ENCODE measurements around the gene CLIC4. TPM values are rescaled to one million over a fixed set of nuclear protein-coding genes. Genes with fewer than 3 reads are reported as not detected.
A peak's percentile ranks its signal among the peaks of the same experiment; 100 is the strongest.

The CLIC4 gene
- total RNA-seq, 1 donor from 2014 or later = 325 TPM

DNA sequence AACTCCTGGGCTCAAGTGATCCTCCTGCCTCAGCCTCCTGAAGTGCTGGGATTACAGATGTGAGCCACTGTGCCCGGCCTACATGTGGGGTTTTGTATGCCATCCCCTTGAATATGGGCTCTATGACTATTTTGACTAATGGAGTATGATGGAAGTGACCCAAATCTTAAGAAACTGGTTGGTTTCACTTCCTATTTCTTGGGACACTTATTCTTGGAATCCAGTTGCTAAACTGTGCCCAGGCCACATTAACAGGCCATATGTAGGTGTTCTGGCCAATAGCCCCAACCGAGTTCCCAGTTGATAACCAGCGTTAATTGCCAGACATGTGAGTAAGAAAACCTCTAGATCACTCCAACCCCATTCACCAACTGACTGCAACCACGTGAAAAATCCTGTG lies 36.3 kb upstream of the CLIC4 start:
- intact Hi-C loops (cut with micrococcal nuclease) = no loop called here
- H3K4me1 ChIP-seq = peaks cover 38% of the 10 kb centered on the region
- H3K27me3 ChIP-seq (ENCODE audit: low read depth) = no peaks in the 10 kb centered on the region
- no peaks in the 10 kb centered on the region for H3K9me3 ChIP-seq (replicated peaks)
- no peak overlapping the region for H3K27ac ChIP-seq (replicated peaks)
- TF ChIP-seq, protein P1, sequence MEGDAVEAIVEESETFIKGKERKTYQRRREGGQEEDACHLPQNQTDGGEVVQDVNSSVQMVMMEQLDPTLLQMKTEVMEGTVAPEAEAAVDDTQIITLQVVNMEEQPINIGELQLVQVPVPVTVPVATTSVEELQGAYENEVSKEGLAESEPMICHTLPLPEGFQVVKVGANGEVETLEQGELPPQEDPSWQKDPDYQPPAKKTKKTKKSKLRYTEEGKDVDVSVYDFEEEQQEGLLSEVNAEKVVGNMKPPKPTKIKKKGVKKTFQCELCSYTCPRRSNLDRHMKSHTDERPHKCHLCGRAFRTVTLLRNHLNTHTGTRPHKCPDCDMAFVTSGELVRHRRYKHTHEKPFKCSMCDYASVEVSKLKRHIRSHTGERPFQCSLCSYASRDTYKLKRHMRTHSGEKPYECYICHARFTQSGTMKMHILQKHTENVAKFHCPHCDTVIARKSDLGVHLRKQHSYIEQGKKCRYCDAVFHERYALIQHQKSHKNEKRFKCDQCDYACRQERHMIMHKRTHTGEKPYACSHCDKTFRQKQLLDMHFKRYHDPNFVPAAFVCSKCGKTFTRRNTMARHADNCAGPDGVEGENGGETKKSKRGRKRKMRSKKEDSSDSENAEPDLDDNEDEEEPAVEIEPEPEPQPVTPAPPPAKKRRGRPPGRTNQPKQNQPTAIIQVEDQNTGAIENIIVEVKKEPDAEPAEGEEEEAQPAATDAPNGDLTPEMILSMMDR (IDR thresholded peaks at IDR 0.05; ENCODE audit: borderline replicate concordance) = no peak
- H3K4me3 ChIP-seq = no peak overlapping the region
- no peaks in the 10 kb centered on the region for H3K36me3 ChIP-seq
- no peak for DNase-seq

DNA sequence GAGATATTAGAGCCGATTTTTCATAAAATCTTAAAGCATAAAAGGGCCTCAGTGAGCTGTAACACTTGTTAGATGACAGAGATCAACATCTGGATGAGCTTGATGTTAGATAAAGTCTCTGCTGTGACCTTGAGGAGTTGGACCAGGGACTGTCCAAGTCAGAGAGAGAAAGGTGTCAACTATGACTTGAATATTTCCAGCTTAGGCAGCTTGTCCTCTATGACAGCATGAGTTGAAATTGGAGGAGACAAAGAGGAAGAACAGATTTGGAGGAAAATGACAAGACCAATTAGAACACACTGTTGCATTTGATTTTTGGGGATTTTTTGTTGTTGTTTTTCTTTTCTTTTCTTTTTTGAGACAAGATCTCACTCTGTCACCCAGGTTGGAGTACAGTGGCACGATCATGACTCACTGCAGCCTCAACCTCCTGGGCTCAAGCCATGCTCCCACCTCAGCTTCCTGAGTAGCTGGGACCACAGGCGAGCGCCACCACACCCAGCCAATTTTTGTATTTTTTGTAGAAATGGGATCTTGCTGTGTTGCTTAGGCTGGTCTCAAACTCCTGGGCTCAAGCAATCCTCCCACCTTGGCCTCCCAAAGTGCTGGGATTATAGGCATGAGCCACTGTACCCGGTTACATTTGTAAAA lies 35.3 kb upstream of the CLIC4 start:
- Histone ChIP-seq H3K9me3 (replicated peaks) (no peaks in the 10 kb centered on the region), H3K36me3 (no peaks in the 10 kb centered on the region), H3K27ac (replicated peaks) (peak overlapping the region; percentile 25), H3K4me3 (no peak overlapping the region), H3K4me1 (peaks cover 28% of the 10 kb centered on the region), H3K27me3 (ENCODE audit: low read depth) (no peaks in the 10 kb centered on the region)
- TF ChIP-seq, protein P1 (IDR thresholded peaks at IDR 0.05; ENCODE audit: borderline replicate concordance) = no peak
- DNase-seq = no peak
- intact Hi-C loops (cut with micrococcal nuclease) = no loop called here

DNA sequence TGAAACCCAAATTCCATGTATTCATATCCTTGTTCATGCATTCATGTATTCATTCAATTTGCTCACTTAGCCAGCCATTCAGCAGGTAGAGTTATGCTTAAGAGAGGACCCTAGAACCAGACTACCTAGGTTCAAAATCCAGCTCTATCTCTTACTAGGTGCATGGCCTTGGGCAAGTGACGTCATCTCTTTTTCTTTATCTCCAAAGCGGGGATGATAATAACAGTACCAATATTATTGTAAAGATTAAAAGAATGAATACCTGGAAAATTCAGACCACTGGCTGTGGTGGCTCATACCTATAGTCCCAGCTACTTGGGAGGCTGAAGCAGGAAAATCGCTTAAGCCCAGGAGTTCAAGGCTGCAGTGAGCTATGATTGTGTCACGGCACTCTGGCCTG lies 33.9 kb upstream of the CLIC4 start:
- Histone ChIP-seq H3K4me1 (peaks cover 15% of the 10 kb centered on the region), H3K27me3 (ENCODE audit: low read depth) (no peaks in the 10 kb centered on the region), H3K9me3 (replicated peaks) (no peaks in the 10 kb centered on the region), H3K27ac (replicated peaks) (no peak overlapping the region), H3K4me3 (no peak overlapping the region), H3K36me3 (no peaks in the 10 kb centered on the region)
- DNase-seq = no peak
- TF ChIP-seq, protein P1 (IDR thresholded peaks at IDR 0.05; ENCODE audit: borderline replicate concordance) = no peak
- intact Hi-C loops (cut with micrococcal nuclease) = no loop called here

DNA sequence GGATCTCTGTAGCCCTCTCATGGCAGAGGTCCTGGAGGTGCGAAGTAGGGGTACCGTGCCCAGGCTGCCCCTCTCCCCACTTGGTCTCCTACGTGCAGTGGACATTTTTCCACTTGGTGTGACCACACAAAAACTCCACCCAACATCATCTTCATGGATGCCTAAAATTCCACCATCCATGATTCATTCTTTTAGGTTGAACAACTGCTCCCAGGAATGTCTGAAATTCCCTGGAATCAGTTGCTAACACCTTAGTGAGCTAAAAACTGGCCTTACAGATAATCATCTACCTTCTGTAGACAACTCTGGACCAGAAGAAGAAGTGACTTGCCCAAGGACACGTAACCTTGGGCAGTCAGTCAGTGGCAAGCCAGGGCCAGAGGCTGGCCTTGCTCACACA lies 32.1 kb upstream of the CLIC4 start:
- Histone ChIP-seq H3K27me3 (ENCODE audit: low read depth) (no peaks in the 10 kb centered on the region), H3K9me3 (replicated peaks) (no peaks in the 10 kb centered on the region), H3K36me3 (no peaks in the 10 kb centered on the region), H3K27ac (replicated peaks) (no peak overlapping the region), H3K4me1 (peaks cover 16% of the 10 kb centered on the region), H3K4me3 (no peak overlapping the region)
- intact Hi-C loops (cut with micrococcal nuclease) = no loop called here
- TF ChIP-seq, protein P1 (IDR thresholded peaks at IDR 0.05; ENCODE audit: borderline replicate concordance) = no peak
- DNase-seq = no peak

DNA sequence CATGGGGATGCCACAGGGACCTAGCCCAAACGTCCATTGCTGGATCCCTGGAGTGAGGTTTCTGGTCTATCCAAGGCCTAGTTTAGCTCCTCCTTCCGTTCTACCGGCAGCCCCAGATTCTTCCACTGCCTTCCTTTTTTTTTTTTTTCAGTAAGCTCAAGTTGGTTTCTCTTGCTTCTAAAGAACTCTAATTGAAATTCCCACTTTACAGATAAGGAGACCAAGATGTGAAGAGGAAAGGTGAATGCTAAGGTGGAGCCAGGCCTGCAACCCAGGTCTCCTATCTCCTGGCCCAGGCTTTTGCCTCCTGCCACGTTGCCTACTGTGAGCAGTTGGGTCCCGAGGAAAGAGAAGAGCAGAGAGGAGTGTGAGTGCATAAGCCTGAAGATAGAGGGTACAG lies 31.5 kb upstream of the CLIC4 start:
- H3K9me3 ChIP-seq (replicated peaks) = no peaks in the 10 kb centered on the region
- peaks cover 21% of the 10 kb centered on the region for H3K4me1 ChIP-seq
- H3K36me3 ChIP-seq = no peaks in the 10 kb centered on the region
- DNase-seq = no peak
- intact Hi-C loops (cut with micrococcal nuclease) = no loop called here
- TF ChIP-seq, protein P1 (IDR thresholded peaks at IDR 0.05; ENCODE audit: borderline replicate concordance) = no peak
- H3K27me3 ChIP-seq (ENCODE audit: low read depth) = no peaks in the 10 kb centered on the region
- no peak overlapping the region for H3K27ac ChIP-seq (replicated peaks)
- no peak overlapping the region for H3K4me3 ChIP-seq
